ENCODE results near the gene P2RX5.

DNA sequence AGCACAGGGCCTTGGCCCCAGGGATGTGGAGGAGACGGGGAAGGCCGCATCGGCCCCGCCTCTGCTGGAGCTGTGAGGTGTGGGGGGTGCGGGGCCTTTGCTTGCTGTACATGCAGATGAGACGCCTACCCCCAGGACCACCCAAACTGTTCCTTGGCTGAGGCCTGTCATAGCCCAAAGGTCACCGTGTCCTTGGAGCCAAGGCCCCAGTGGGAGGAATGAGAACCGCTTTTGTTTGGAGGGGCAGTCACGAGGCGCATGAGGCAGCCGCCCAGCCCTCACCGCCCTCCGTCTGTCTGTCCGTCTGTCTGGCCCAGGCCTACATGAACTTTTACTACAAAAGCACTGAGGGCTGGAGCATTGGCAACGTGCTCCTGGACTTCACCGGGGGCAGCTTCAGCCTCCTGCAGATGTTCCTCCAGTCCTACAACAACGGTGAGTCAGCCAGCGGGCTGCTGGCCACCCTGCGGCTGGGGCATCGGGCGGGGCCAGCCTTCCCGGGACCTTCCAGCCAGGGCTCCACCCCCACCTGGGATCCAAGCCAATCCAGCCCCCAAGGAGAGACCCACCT lies 36.3 kb downstream of the P2RX5 start:
- TF ChIP-seq, protein P1, sequence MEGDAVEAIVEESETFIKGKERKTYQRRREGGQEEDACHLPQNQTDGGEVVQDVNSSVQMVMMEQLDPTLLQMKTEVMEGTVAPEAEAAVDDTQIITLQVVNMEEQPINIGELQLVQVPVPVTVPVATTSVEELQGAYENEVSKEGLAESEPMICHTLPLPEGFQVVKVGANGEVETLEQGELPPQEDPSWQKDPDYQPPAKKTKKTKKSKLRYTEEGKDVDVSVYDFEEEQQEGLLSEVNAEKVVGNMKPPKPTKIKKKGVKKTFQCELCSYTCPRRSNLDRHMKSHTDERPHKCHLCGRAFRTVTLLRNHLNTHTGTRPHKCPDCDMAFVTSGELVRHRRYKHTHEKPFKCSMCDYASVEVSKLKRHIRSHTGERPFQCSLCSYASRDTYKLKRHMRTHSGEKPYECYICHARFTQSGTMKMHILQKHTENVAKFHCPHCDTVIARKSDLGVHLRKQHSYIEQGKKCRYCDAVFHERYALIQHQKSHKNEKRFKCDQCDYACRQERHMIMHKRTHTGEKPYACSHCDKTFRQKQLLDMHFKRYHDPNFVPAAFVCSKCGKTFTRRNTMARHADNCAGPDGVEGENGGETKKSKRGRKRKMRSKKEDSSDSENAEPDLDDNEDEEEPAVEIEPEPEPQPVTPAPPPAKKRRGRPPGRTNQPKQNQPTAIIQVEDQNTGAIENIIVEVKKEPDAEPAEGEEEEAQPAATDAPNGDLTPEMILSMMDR (conservative IDR thresholded peaks at IDR 0.05; ENCODE audit: low read length) = no peak
- TF ChIP-seq EZH2phosphoT487 (IDR thresholded peaks at IDR 0.05; ENCODE audit: borderline replicate concordance) = no peak

Data from Loucy (cell line).